Natural killer cell (primary cell): Measurements from ENCODE around the gene CSNK1G3. TPM values are rescaled to one million over a fixed set of nuclear protein-coding genes. Genes with fewer than 3 reads are reported as not detected.

ENCODE experiments used
- ATAC-seq, 3 donors: fragments of 150-1000 bp in 2 of 3; fragments of 200-7000 bp in 1 of 3; cut with Tn5 transposase; 1 replicate in 1 of 3; 2 replicates in 2 of 3; pipeline ENCODE4 v1.10.0; 2021; ENCODE audit warnings: mild to moderate bottlenecking in 2 of 3, moderate library complexity in 2 of 3
- DNase-seq, 2 donors: peaks; one replicate each; pipeline versions ENCODE4 v3.0.0 to v3.0.0-alpha.2; 2013 to 2021; ENCODE audit warnings: mixed read lengths in 1 of 2
- H3K27ac ChIP-seq: one replicate; pipeline ENCODE4 v1.5.1; 2013; ENCODE audit warnings: mild to moderate bottlenecking, low read length
- H3K27me3 ChIP-seq: one replicate; pipeline ENCODE4 v1.6.1; 2013; ENCODE audit warnings: low read length; ENCODE audit not compliant: control insufficient read depth, insufficient read depth
- H3K36me3 ChIP-seq: one replicate; pipeline ENCODE4 v1.6.1; 2013; ENCODE audit warnings: low read length; ENCODE audit not compliant: control insufficient read depth, insufficient read depth
- H3K4me1 ChIP-seq: one replicate; pipeline ENCODE4 v1.6.1; 2013; ENCODE audit warnings: low read length; ENCODE audit not compliant: control insufficient read depth, insufficient read depth
- H3K4me3 ChIP-seq: one replicate; pipeline ENCODE4 v1.5.1; 2013; ENCODE audit warnings: low read length
- H3K9me3 ChIP-seq: one replicate; pipeline ENCODE4 v1.6.1; 2013; ENCODE audit warnings: low read length; ENCODE audit not compliant: control insufficient read depth, insufficient read depth
- H3K27ac Mint-ChIP-seq, 2 donors: one replicate each; pipeline ENCODE4 v1.8.0; 2022; ENCODE audit warnings: mild to moderate bottlenecking in 2 of 2, mixed read lengths in 2 of 2, moderate library complexity in 1 of 2
- H3K27me3 Mint-ChIP-seq, 2 donors: one replicate each; pipeline ENCODE4 v1.8.0; 2022; ENCODE audit warnings: low read depth in 2 of 2, mixed read lengths in 2 of 2
- H3K36me3 Mint-ChIP-seq: one replicate; pipeline ENCODE4 v1.8.0; 2022; ENCODE audit warnings: mixed read lengths
- H3K4me1 Mint-ChIP-seq, 2 donors: one replicate each; pipeline ENCODE4 v1.8.0; 2022; ENCODE audit warnings: mixed read lengths in 2 of 2
- H3K4me3 Mint-ChIP-seq: one replicate; pipeline ENCODE4 v1.8.0; 2022; ENCODE audit warnings: mild to moderate bottlenecking, moderate library complexity, mixed read lengths
- H3K9me3 Mint-ChIP-seq, 2 donors: one replicate each; pipeline ENCODE4 v1.8.0; 2022; ENCODE audit warnings: mixed read lengths in 2 of 2
- WGBS: methylation state at CpG from one replicate; pipeline ENCODE4 v1.1.7; 2013; ENCODE audit warnings: missing lambda C conversion rate; ENCODE audit not compliant: insufficient coverage; 5-methylcytosine and 5-hydroxymethylcytosine counted together
- intact Hi-C: fragments of 100-400 bp; cut with micrococcal nuclease; formaldehyde crosslinking; loops from one replicate; pipeline ENCODE4 v1.14.2; 2022
- total RNA-seq, 4 donors: library from RNA; stranded (reverse); fragments of 120-200 nt in 1 of 4; gene quantifications; one replicate each; pipeline versions ENCODE4 v1.2.3 to v1.2.4, GENCODE V29; 2013 to 2022
- TF ChIP-seq, protein P1 (sequence below): fragments of 200-600 bp; IDR thresholded peaks from one replicate; pipeline ENCODE4 v1.8.0; 2022; ENCODE audit warnings: antibody characterized with exemption

Gene CSNK1G3
- total RNA-seq, 3 donors from 2014 or later (not counting 1 experiment from before 2014, with no cell fraction given): 96.7 to 111 (median 101) TPM

GRCh38 chr5:123659495-123659894 lies 147.5 kb downstream of the CSNK1G3 start:
- TF ChIP-seq, protein P1, sequence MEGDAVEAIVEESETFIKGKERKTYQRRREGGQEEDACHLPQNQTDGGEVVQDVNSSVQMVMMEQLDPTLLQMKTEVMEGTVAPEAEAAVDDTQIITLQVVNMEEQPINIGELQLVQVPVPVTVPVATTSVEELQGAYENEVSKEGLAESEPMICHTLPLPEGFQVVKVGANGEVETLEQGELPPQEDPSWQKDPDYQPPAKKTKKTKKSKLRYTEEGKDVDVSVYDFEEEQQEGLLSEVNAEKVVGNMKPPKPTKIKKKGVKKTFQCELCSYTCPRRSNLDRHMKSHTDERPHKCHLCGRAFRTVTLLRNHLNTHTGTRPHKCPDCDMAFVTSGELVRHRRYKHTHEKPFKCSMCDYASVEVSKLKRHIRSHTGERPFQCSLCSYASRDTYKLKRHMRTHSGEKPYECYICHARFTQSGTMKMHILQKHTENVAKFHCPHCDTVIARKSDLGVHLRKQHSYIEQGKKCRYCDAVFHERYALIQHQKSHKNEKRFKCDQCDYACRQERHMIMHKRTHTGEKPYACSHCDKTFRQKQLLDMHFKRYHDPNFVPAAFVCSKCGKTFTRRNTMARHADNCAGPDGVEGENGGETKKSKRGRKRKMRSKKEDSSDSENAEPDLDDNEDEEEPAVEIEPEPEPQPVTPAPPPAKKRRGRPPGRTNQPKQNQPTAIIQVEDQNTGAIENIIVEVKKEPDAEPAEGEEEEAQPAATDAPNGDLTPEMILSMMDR: no peak
- ATAC-seq (no peak), DNase-seq (no peak)
- Mint-ChIP-seq H3K36me3 (no peaks in the 10 kb centered on the region), H3K4me3 (no peak overlapping the region), H3K27me3 (no peaks in the 10 kb centered on the region), H3K9me3 (no peaks in the 10 kb centered on the region), H3K27ac (no peak overlapping the region), H3K4me1 (peaks cover 0 to 6% of the 10 kb centered on the region in 2 donors)
- WGBS: 29% methylated on average over 2 of the region's 2 CpGs
- Histone ChIP-seq H3K4me3 (no peak overlapping the region), H3K9me3 (no peaks in the 10 kb centered on the region), H3K36me3 (no peaks in the 10 kb centered on the region), H3K4me1 (no peaks in the 10 kb centered on the region), H3K27ac (no peak overlapping the region), H3K27me3 (no peaks in the 10 kb centered on the region)
- intact Hi-C loops: no loop called here

GRCh38 chr5:123664961-123665360 lies 153.0 kb downstream of the CSNK1G3 start:
- TF ChIP-seq, protein P1: no peak
- DNase-seq: no peak
- intact Hi-C loops: no loop called here
- Mint-ChIP-seq H3K9me3 (peaks cover 0 to 2% of the 10 kb centered on the region in 2 donors), H3K4me3 (no peak overlapping the region), H3K4me1 (peaks cover 5 to 11% of the 10 kb centered on the region in 2 donors), H3K27ac (no peak overlapping the region), H3K27me3 (no peaks in the 10 kb centered on the region), H3K36me3 (no peaks in the 10 kb centered on the region)
- no CpG with 5 or more reads among the region's 1 CpG for WGBS
- Histone ChIP-seq H3K9me3 (no peaks in the 10 kb centered on the region), H3K27me3 (no peaks in the 10 kb centered on the region), H3K4me1 (no peaks in the 10 kb centered on the region), H3K4me3 (no peak overlapping the region), H3K36me3 (no peaks in the 10 kb centered on the region), H3K27ac (no peak overlapping the region)
- ATAC-seq: no peak

DNA sequence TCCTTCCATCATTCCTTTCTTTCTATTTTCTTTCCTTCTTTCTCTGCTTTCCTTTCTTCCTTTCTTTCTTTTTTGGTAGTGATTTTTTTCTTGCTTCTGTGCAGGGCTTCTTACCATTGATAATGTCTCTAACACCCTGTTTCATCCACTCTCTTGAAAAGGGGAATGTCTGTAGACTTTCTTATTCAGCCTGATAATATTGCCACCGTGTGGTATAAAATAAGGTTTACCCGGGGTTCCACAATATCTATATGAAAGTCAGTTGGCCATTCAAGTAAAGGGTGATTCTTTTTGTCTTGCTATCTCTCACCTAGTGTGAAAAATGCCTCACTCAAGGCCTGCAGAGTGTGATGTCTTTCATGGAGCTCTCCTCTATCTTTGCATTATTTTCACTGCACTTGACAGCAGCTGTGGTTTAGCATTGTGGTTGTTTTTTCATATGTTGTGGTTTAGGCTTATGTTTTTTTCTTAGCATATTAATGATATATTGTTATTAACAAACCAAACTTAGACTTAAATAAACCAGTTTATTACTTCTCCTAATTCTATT lies 153.9 kb downstream of the CSNK1G3 start:
- DNase-seq (peak in 1 of 2 donors; percentile 9), ATAC-seq (peak; percentile 77 to 91 (median 77))
- H3K27ac ChIP-seq: no peak overlapping the region
- intact Hi-C loops: no loop called here
- H3K4me3 ChIP-seq: no peak overlapping the region
- peaks cover 5 to 11% of the 10 kb centered on the region in 2 donors for H3K4me1 Mint-ChIP-seq
- no peaks in the 10 kb centered on the region for H3K36me3 Mint-ChIP-seq
- WGBS: 54% methylated on average over 2 of the region's 2 CpGs
- no peak overlapping the region for H3K27ac Mint-ChIP-seq
- TF ChIP-seq, protein P1: no peak
- no peaks in the 10 kb centered on the region for H3K4me1 ChIP-seq
- H3K36me3 ChIP-seq: no peaks in the 10 kb centered on the region
- no peaks in the 10 kb centered on the region for H3K27me3 ChIP-seq
- peaks cover 0 to 2% of the 10 kb centered on the region in 2 donors for H3K9me3 Mint-ChIP-seq
- H3K27me3 Mint-ChIP-seq: no peaks in the 10 kb centered on the region
- H3K9me3 ChIP-seq: no peaks in the 10 kb centered on the region
- H3K4me3 Mint-ChIP-seq: no peak overlapping the region

Other genes starting within 250 kb of the CSNK1G3 start
- 10 to 100 TPM; 51.2 to 58.9 (median 54.6) TPM for gene CEP120, start 88.8 kb upstream of the CSNK1G3 start, total RNA-seq